ENCODE measurements around the gene DGKZ. TPM values are rescaled to one million over a fixed set of nuclear protein-coding genes. Genes with fewer than 3 reads are reported as not detected.

Gene DGKZ
- total and polyA plus RNA-seq, 2 experiments from 2014 or later = 45.1 to 170 TPM

DNA sequence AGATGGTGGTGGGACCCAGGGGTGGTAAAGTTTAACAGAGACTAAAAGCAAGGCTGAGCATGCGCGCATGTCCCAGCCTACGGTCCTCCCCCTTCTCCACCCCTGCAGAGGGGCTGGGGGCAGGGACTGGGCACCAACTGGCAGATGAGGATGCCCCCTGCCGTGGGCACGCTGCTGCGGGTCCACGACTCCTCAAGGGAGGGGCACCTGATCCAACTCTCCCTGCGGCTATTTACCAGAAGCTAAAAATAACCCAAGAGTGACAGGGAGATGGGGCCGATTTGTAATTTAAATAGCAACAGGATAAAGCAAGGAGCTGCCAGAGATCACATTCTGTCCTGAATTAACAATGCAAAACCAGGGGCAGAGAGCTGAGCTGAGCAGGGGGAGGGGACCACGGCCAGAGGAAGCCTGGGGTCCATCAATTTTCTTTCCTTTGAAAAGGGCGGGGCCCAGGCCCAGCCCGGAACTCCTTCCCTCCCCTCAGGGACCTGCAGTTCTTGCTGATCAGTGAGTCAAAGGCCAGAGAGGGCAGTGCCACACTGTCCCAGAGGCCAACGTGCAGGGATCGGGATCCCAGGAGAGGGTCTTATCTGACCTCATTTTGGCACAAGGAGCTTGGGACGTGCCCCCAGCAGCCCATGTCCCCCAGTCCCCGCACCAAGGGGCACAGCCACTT is 8.1 kb upstream of the DGKZ start:
- Mint-ChIP-seq H3K4me1 (peaks cover 89% of the 10 kb centered on the region), H3K27ac (peak overlapping the region; percentile 96)

More for the DNA sequence above, 8.1 kb upstream of the DGKZ start:
- Histone ChIP-seq H4K20me1 (replicated peaks; ENCODE audit: insufficient read depth) (no peaks in the 10 kb centered on the region), H3K9me2 (ENCODE audit: insufficient read depth) (no peaks in the 10 kb centered on the region), H3F3A (replicated peaks; ENCODE audit: low read depth) (peaks cover 25% of the 10 kb centered on the region), H3K27me3 (ENCODE audit: insufficient read depth) (peaks cover 11% of the 10 kb centered on the region), H3K79me2 (replicated peaks; ENCODE audit: insufficient read depth) (no peaks in the 10 kb centered on the region), H2AFZ (no peak overlapping the region), H3K4me1 (ENCODE audit: insufficient read depth) (peaks cover 79% of the 10 kb centered on the region), H3K36me3 (ENCODE audit: insufficient read depth) (no peaks in the 10 kb centered on the region), H3K27ac (ENCODE audit: low read depth) (peak overlapping the region; percentile 94), H3K4me2 (peak overlapping the region; percentile 55), H3K4me3 (peak overlapping the region; percentile 36)
- Mint-ChIP-seq H3K36me3 (ENCODE audit: low read depth) (no peaks in the 10 kb centered on the region), H3K4me3 (peak overlapping the region; percentile 62), H3K27me3 (ENCODE audit: insufficient read depth, low read depth, poor library complexity) (peaks cover 37% of the 10 kb centered on the region), H3K9me3 (no peaks in the 10 kb centered on the region)
- ATAC-seq (peak; percentile 84), DNase-seq (ENCODE audit: low spot score) (peak; percentile 97)
- TF ChIP-seq EZH2 (IDR thresholded peaks at IDR 0.05; ENCODE audit: low read depth, unreplicated experiment) (no peak), ZNF331 (CRISPR knock-in tag; IDR thresholded peaks at IDR 0.05; ENCODE audit: low read depth) (no peak), ZNF462 (CRISPR knock-in tag; IDR thresholded peaks at IDR 0.05) (no peak), NANOG (IDR thresholded peaks at IDR 0.05; ENCODE audit: borderline replicate concordance) (peak; percentile 61; the same call in 1 of the 2 replicates), EZH2phosphoT487 (IDR thresholded peaks at IDR 0.05; ENCODE audit: unreplicated experiment) (no peak), ETS1 (IDR thresholded peaks at IDR 0.05) (no peak), CREB1 (CRISPR knock-in tag; IDR thresholded peaks at IDR 0.05; ENCODE audit: low read depth) (no peak), POLR2AphosphoS5 (IDR thresholded peaks at IDR 0.05; ENCODE audit: low read depth) (peak; percentile 57), ZNF114 (CRISPR knock-in tag; IDR thresholded peaks at IDR 0.05) (no peak), JUNB (IDR thresholded peaks at IDR 0.05; ENCODE audit: unreplicated experiment) (no peak)
- TF ChIP-seq, protein P1, sequence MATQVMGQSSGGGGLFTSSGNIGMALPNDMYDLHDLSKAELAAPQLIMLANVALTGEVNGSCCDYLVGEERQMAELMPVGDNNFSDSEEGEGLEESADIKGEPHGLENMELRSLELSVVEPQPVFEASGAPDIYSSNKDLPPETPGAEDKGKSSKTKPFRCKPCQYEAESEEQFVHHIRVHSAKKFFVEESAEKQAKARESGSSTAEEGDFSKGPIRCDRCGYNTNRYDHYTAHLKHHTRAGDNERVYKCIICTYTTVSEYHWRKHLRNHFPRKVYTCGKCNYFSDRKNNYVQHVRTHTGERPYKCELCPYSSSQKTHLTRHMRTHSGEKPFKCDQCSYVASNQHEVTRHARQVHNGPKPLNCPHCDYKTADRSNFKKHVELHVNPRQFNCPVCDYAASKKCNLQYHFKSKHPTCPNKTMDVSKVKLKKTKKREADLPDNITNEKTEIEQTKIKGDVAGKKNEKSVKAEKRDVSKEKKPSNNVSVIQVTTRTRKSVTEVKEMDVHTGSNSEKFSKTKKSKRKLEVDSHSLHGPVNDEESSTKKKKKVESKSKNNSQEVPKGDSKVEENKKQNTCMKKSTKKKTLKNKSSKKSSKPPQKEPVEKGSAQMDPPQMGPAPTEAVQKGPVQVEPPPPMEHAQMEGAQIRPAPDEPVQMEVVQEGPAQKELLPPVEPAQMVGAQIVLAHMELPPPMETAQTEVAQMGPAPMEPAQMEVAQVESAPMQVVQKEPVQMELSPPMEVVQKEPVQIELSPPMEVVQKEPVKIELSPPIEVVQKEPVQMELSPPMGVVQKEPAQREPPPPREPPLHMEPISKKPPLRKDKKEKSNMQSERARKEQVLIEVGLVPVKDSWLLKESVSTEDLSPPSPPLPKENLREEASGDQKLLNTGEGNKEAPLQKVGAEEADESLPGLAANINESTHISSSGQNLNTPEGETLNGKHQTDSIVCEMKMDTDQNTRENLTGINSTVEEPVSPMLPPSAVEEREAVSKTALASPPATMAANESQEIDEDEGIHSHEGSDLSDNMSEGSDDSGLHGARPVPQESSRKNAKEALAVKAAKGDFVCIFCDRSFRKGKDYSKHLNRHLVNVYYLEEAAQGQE (IDR thresholded peaks at IDR 0.05; ENCODE audit: unreplicated experiment) = no peak
- TF ChIP-seq, protein P2, sequence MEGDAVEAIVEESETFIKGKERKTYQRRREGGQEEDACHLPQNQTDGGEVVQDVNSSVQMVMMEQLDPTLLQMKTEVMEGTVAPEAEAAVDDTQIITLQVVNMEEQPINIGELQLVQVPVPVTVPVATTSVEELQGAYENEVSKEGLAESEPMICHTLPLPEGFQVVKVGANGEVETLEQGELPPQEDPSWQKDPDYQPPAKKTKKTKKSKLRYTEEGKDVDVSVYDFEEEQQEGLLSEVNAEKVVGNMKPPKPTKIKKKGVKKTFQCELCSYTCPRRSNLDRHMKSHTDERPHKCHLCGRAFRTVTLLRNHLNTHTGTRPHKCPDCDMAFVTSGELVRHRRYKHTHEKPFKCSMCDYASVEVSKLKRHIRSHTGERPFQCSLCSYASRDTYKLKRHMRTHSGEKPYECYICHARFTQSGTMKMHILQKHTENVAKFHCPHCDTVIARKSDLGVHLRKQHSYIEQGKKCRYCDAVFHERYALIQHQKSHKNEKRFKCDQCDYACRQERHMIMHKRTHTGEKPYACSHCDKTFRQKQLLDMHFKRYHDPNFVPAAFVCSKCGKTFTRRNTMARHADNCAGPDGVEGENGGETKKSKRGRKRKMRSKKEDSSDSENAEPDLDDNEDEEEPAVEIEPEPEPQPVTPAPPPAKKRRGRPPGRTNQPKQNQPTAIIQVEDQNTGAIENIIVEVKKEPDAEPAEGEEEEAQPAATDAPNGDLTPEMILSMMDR (conservative IDR thresholded peaks at IDR 0.05; ENCODE audit: low read depth in 2 of 2) = peak in 1 of 2 experiments; percentile 20; a peak in 1 of 4 replicates

Data from GM23338 (cell line).